ENCODE data around the gene CACNA1I.
A peak's percentile ranks its signal among the peaks of the same experiment; 100 is the strongest.

GRCh38 chr22:39622881-39623367 is 52.4 kb downstream of the CACNA1I start:
- TF ChIP-seq ZNF366 (tag by site-specific recombination; conservative IDR thresholded peaks at IDR 0.05), result no peak
- TF ChIP-seq, protein P1, sequence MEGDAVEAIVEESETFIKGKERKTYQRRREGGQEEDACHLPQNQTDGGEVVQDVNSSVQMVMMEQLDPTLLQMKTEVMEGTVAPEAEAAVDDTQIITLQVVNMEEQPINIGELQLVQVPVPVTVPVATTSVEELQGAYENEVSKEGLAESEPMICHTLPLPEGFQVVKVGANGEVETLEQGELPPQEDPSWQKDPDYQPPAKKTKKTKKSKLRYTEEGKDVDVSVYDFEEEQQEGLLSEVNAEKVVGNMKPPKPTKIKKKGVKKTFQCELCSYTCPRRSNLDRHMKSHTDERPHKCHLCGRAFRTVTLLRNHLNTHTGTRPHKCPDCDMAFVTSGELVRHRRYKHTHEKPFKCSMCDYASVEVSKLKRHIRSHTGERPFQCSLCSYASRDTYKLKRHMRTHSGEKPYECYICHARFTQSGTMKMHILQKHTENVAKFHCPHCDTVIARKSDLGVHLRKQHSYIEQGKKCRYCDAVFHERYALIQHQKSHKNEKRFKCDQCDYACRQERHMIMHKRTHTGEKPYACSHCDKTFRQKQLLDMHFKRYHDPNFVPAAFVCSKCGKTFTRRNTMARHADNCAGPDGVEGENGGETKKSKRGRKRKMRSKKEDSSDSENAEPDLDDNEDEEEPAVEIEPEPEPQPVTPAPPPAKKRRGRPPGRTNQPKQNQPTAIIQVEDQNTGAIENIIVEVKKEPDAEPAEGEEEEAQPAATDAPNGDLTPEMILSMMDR (tag by site-specific recombination; IDR thresholded peaks at IDR 0.05), result peak; percentile 76; the same call in 1 of the 2 replicates
- no peak for TF ChIP-seq ZNF175 (tag by site-specific recombination; IDR thresholded peaks at IDR 0.05)
- no peak for TF ChIP-seq ZNF214 (tag by site-specific recombination; IDR thresholded peaks at IDR 0.05; ENCODE audit: borderline replicate concordance)
- no peak for TF ChIP-seq ZNF24 (tag by site-specific recombination; IDR thresholded peaks at IDR 0.05)

Measured in HEK293 (cell line).